Panc1 (cell line): ENCODE data around the gene TLE4. TPM values are rescaled to one million over a fixed set of nuclear protein-coding genes. Genes with fewer than 3 reads are reported as not detected.

Experiments used
- ATAC-seq: fragments of 200-7000 bp; cut with Tn5 transposase; 2 replicates; pipeline ENCODE4 v1.9.1; 2020; ENCODE audit warnings: mild to moderate bottlenecking, moderate library complexity
- BruUV-seq: library from RNA; stranded (reverse); fragments of 400-500 nt; replicated peaks from 2 replicates; lab custom pipeline; 2021; lab: Mats Ljungman, UMichigan
- CTCF ChIA-PET: fragments of 300-600 bp; sonication (Branson Sonifier 250); formaldehyde crosslinking; loops from one replicate; lab custom pipeline; 2022; ENCODE audit warnings: antibody characterized with exemption; lab: Charles Lee
- POLR2A ChIA-PET: fragments of 300-600 bp; sonication (Branson Sonifier 250); formaldehyde crosslinking; loops from one replicate; lab custom pipeline; 2022; ENCODE audit warnings: antibody characterized with exemption; lab: Charles Lee
- DNase-seq: peaks from one replicate; pipeline ENCODE4 v3.0.0-alpha.2; 2010; ENCODE audit warnings: low read depth, low spot score
- H3K27ac ChIP-seq: 2 replicates; pipeline ENCODE4 v1.5.1; 2011; ENCODE audit warnings: mild to moderate bottlenecking, low read length, inconsistent platforms
- H3K27me3 ChIP-seq: fragments of 200-500 bp; sonication (Bioruptor generic); 2 replicates; pipeline ENCODE4 v1.6.0; 2014; ENCODE audit warnings: low read length, inconsistent platforms; ENCODE audit not compliant: control insufficient read depth, insufficient read depth
- H3K36me3 ChIP-seq: fragments of 200-500 bp; sonication (Bioruptor generic); 2 replicates; pipeline ENCODE4 v1.5.1; 2014; ENCODE audit warnings: inconsistent platforms, mild to moderate bottlenecking, low read length, moderate library complexity; ENCODE audit not compliant: control insufficient read depth, insufficient read depth
- H3K4me1 ChIP-seq: 2 replicates; pipeline ENCODE4 v1.5.1; 2011; ENCODE audit warnings: inconsistent platforms, mild to moderate bottlenecking, low read length, moderate library complexity; ENCODE audit not compliant: control insufficient read depth, insufficient read depth
- H3K4me3 ChIP-seq, 2 experiments: 2 replicates each; pipeline ENCODE4 v1.5.1; 2011 to 2012; ENCODE audit warnings: low read depth in 2 of 2, low read length in 2 of 2, mild to moderate bottlenecking in 2 of 2, inconsistent platforms in 1 of 2, moderate library complexity in 1 of 2
- H3K9me3 ChIP-seq: fragments of 200-500 bp; sonication (Bioruptor generic); 2 replicates; pipeline ENCODE4 v1.5.1; 2014; ENCODE audit warnings: low read depth, mild to moderate bottlenecking, inconsistent platforms, low read length, moderate library complexity; ENCODE audit not compliant: control insufficient read depth, insufficient read depth
- CTCF ChIP-seq: fragments of 450-650 bp; IDR thresholded peaks from 2 replicates; pipeline ENCODE4 v1.5.1; 2017; ENCODE audit warnings: mild to moderate bottlenecking
- POLR2AphosphoS5 ChIP-seq: IDR thresholded peaks from 2 replicates; pipeline ENCODE4 v1.6.1; 2012; ENCODE audit warnings: mild to moderate bottlenecking, low read depth, low read length, moderate library complexity
- REST ChIP-seq, 2 experiments: IDR thresholded peaks; 2 replicates each; pipeline ENCODE4 v1.6.1; 2011 to 2012; ENCODE audit warnings: low read depth in 2 of 2, control low read depth in 1 of 2, low read length in 1 of 2, mild to moderate bottlenecking in 1 of 2, moderate library complexity in 1 of 2; ENCODE audit not compliant: insufficient read depth in 1 of 2
- SIN3A ChIP-seq: IDR thresholded peaks from 2 replicates; pipeline ENCODE4 v1.6.1; 2012; ENCODE audit warnings: low read depth, mild to moderate bottlenecking, low read length, moderate library complexity, borderline replicate concordance; ENCODE audit not compliant: insufficient read depth
- TCF7L2 ChIP-seq: IDR thresholded peaks from 2 replicates; pipeline ENCODE4 v1.6.1; 2011; ENCODE audit warnings: mild to moderate bottlenecking, low read depth, low read length, inconsistent platforms
- in situ Hi-C: cut with HindIII; loops from 2 replicates; pipeline ENCODE4 v1.10.0; 2016; ENCODE audit warnings: low sequenced_read_pairs, low pct_unique_long_range_greater_than_20kb
- intact Hi-C: fragments of 100-400 bp; cut with micrococcal nuclease; formaldehyde crosslinking; loops from one replicate; pipeline ENCODE4 v1.10.0; 2022; ENCODE audit not compliant: unreplicated experiment
- total RNA-seq: library from RNA; stranded (reverse); gene quantifications from one replicate; pipeline ENCODE4 v1.2.1, GENCODE V29; 2021; ENCODE audit not compliant: unreplicated experiment

Gene TLE4
- total RNA-seq, 1 experiment from 2014 or later, result 8.7 TPM

- ATAC-seq, result no peak
- CTCF ChIA-PET, result no interaction called here
- BruUV-seq, result no TSS peak
- intact Hi-C loops (no loop called here), in situ Hi-C loops (no loop called here)
- Histone ChIP-seq H3K27ac (no peak overlapping the region), H3K9me3 (no peaks in the 10 kb centered on the region), H3K4me3 (no peak overlapping the region), H3K4me1 (no peaks in the 10 kb centered on the region), H3K27me3 (no peaks in the 10 kb centered on the region), H3K36me3 (no peaks in the 10 kb centered on the region)
- TF ChIP-seq REST (IDR thresholded peaks at IDR 0.05; ENCODE audit: insufficient read depth in 1 of 2, low read depth in 2 of 2, low read length in 1 of 2) (no peak), POLR2AphosphoS5 (no peak), CTCF (no peak), SIN3A (no peak), TCF7L2 (no peak)
- DNase-seq, result no peak
- POLR2A ChIA-PET, result no interaction called here
Measured at GRCh38 chr9:79641070-79641469, 69.3 kb downstream of the TLE4 start.

GRCh38 chr9:79642671-79643070 is 70.9 kb downstream of the TLE4 start:
- in situ Hi-C loops, result no loop called here
- no peak for DNase-seq
- H3K9me3 ChIP-seq, result no peaks in the 10 kb centered on the region
- H3K27ac ChIP-seq, result no peak overlapping the region
- TF ChIP-seq CTCF, result no peak
- TF ChIP-seq POLR2AphosphoS5, result no peak
- TF ChIP-seq TCF7L2, result no peak
- no peak for TF ChIP-seq SIN3A
- POLR2A ChIA-PET, result no interaction called here
- BruUV-seq, result no TSS peak
- no peak for ATAC-seq
- intact Hi-C loops, result no loop called here
- no peaks in the 10 kb centered on the region for H3K36me3 ChIP-seq
- no peak overlapping the region for H3K4me3 ChIP-seq
- CTCF ChIA-PET, result no interaction called here
- no peaks in the 10 kb centered on the region for H3K27me3 ChIP-seq
- H3K4me1 ChIP-seq, result no peaks in the 10 kb centered on the region
